Stimulated activated CD8-positive, alpha-beta memory T cell treated with anti-CD3 and anti-CD28 coated beads, Interleukin-7, amount 100 ng/mL, for 1 hour (primary cell): Measurements from ENCODE around the gene ERICH4.

Experiments used
- DNase-seq, 2 donors: peaks; one replicate each; pipeline ENCODE4 v3.0.0-alpha.2; 2020; ENCODE audit warnings: low read depth in 2 of 2

Gene ERICH4

GRCh38 chr19:41414461-41414860 lies 28.5 kb upstream of the ERICH4 start:
- DNase-seq: no peak

DNA sequence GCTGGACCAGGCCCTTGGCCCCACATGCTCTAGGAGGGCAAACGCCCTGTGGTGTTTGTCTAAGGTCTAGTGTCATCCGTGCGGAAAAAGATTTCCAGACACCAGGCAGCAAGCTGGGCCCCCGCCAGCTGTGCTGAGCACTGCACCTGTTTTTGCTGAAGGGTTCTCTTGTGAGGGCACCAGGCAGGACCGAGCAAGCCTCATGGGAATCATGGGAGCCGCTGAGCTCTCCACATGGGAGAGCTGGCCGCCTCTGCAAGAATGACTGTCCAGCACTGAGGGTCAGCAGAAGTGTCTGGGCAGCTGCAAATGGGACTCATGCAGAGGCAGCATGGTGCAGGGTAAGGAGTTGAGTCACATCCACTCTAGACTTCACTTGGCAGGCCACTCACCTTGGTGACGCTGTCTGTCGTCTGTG lies 27.8 kb upstream of the ERICH4 start:
- DNase-seq: no peak

DNA sequence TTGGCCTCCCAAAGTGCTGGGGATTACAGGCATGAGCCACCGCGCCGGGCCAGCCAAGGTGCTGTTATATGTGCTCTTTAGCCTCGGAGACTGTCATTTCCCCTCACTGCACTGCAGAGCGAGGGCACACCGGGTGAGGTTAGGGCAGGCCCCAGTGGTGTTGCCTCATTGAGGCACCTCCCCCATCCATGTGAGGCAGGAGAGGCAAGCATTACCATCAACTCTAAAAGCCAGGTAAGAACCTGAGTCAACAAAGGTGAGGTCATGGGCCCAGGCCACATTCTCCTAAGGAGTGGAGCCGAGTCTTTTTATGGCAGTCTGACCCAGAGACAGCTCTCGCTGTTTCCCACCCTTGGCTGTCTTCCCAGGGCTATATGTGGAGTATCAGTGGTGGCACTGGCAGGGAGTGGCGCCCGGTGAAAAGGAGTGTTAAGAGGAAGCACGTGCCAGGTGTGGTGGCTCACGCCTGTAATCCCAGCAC lies 26.7 kb upstream of the ERICH4 start:
- DNase-seq: no peak

GRCh38 chr19:41420101-41420880 lies 22.7 kb upstream of the ERICH4 start:
- DNase-seq: no peak

DNA sequence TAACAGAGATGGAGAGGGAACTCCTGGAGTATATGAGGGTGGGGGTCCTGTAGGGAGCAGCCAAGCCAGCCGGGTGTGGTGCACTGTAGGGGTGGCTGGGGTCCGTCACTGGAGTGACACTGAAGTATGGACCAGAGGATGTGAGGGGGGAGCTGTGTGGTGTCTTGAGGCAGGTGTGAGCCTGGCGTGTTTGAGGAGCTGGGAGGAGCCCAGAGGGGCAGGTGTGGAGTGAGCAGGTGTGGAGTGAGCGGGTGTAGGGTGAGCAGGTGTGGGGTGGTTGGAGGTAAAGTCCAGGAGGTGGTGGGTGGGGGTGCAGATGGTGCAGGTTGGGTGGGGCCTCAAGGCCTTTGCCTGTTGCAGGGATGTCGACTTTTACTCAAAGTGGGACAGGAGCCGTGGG lies 21.6 kb upstream of the ERICH4 start:
- DNase-seq: no peak

GRCh38 chr19:41421973-41422372 lies 21.0 kb upstream of the ERICH4 start:
- no peak for DNase-seq

DNA sequence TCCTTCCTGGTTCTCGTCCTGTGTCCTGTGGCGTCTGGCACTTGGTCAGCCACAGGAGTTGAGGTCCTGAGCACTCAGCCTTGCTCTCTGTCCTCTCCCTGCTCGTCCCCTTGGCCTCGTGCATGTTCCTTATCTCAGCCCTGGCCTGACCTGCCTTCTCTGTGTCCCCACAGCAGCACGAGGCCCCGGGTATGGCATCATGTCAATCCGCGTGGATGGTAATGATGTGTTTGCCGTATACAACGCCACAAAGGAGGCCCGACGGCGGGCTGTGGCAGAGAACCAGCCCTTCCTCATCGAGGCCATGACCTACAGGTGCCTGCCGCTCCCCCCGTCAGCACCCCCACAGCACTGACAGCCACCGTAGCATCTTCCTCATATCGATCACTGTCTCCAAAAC lies 20.5 kb upstream of the ERICH4 start:
- no peak for DNase-seq

GRCh38 chr19:41422955-41423354 lies 20.0 kb upstream of the ERICH4 start:
- DNase-seq: no peak

DNA sequence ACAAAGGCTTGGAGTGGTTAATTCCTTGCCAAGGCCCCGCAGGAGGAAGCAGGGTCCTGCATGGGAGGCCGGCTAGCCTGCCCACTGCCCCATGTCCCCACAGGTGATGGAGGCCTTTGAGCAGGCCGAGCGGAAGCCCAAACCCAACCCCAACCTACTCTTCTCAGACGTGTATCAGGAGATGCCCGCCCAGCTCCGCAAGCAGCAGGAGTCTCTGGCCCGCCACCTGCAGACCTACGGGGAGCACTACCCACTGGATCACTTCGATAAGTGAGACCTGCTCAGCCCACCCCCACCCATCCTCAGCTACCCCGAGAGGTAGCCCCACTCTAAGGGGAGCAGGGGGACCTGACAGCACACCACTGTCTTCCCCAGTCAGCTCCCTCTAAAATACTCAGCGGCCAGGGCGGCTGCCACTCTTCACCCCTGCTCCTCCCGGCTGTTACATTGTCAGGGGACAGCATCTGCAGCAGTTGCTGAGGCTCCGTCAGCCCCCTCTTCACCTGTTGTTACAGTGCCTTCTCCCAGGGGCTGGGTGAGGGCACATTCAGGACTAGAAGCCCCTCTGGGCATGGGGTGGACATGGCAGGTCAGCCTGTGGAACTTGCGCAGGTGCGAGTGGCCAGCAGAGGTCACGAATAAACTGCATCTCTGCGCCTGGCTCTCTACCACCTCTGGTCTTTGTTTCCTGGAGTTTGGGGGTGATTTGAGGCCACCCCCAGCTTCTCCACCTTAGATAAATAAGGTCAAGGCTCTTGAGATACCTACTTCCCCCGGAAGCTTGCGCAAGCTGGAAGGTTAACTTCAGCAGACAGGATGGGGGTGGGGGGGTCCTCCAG lies 18.4 kb upstream of the ERICH4 start:
- no peak for DNase-seq

DNA sequence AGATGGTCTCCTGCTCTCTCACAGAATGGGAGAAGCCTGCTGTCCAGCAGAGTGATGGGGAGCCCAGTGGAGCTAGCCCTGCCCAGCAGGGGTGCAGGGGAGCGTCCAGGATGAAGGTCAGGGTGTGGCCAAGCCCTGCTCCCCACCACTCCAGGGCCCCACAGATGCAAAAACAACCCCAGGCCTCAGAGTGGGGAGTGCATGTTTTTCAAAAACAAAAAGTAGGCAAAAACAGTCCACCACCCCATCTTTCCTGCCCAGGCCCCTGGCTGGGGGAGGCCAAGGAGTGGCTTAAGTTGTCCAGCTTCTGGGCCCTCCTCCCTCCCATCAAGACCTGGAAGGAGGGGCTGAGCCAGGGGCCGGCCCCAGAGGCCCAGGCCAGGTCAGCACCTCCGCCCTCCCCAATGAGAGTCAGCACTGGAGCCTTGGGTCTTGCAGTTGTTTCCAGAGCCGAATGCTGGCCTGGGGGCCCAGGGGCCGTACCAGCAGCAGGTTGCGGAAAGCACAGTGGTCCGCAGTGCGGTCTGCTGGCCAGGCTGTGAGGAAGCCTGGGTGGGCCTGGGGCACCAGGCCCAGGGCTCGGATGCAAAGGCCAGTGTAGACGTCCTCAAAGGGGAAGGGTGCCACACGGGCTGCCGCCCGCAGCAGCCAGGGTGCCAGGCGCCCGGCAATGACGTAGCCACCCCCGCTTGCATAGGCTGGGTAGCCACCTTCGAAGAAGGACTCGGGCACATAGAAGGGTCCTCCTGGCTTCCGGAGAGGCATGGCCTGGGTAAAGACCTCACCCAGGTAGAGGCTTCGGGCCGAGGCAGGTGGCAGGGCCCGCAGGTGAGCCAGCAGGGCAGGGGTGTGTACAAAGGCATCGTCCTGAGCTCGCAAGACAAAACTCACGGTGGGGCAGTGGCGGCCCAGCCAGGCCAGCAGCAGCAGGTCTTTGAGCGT lies 17.5 kb upstream of the ERICH4 start:
- no peak for DNase-seq

GRCh38 chr19:41426116-41426841 lies 16.7 kb upstream of the ERICH4 start:
- no peak for DNase-seq

DNA sequence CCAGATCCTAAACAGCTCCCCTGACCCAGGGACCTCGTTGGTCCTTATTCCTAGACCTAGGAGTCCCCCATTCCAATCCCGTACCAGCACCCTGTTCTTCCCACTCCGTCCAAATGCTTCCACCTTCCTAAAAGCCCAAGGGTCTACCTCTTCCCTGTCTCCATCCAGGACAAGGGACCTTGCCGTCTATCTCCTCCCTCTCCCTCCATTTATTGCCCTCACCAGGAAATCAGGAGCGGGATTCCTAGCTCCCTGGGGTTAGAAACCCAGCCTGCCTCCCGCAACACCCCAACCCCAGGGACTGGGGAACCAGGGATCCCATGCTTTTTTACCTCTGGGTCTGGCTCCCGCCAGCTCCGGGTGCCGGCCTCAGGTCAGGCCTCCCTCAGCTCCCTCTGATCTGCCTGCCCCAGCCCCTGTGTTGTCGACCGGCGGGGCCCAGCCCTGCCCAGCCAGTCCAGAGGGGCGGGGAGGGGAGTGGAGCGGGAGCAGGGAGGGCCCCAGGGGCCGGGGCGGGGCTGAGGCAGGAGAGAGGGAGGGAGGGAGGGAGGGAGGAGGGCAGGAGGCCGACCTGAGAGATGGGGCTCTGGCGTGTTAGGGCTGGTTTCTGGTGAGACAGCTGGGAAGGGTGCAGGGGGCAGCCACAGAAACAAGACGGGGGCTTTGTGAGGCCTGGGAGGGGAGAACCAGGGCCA lies 15.9 kb upstream of the ERICH4 start, which contains the start of gene B3GNT8:
Gene B3GNT8, minus strand, starts transcription at position 423 of the 695 bp plus-strand sequence. CDS start 596 bp downstream, outside the sequence.
- DNase-seq: no peak

DNA sequence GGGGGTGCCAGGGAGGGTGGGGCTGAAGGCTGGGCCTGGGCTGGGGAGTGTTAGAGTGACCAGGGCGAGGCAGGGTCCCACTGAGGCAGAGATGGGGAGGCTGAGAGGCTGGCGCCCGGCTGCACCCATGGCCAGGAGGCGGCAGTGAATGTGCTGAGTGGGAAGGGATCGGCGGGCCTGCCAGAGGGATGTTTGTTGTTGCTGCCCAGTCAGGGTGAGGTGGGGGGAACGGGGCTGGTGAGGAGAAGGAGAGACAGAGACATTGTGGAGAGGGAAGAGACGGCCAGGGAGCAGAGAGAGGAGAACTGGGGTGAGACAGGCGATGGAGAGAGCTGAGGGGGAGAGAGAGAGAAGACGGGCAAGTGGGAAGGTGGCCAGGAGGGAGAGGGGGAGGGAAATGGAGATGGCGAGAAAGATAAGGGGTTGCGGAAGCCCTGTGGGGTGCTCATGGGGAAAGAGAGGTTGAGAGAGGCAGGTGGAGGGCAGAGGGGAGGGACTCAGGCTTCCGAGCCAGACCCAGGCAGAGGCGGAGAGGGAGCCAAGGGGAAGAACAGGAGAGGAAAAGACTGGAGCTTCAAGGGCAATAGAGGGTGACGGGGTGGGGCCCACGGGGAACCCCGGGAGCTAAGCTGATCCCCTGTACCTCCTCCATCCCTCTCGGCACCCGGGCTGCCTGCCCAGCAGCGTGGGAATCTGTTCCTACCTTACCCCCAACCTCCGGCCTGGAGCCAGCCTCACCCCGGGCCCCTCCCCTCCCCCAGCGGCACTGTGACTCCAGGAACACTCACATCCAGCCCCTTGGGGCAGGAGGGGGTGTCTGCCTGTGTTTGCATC lies 15.1 kb upstream of the ERICH4 start:
- DNase-seq: peak in 1 of 2 donors; percentile 12

DNA sequence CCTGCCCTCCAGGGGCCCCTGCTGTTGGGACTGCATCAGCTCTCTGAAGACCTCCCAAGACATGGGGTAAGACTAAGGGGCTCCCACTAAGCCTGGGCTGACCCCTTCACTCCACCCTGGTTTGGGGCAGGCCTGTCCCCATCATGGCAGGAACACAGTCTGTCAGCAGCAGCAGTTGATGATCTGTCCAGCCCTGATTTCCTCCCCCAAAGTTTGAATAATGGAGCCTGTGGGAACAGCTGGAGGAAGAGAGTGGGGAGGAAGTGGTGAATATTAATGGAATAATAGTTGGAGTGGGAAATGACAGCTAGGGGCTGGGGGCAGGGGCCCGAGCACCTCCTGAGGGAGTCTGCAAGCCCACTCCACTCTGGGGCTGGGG lies 14.5 kb upstream of the ERICH4 start:
- no peak for DNase-seq

GRCh38 chr19:41430922-41431321 lies 12.0 kb upstream of the ERICH4 start:
- DNase-seq: no peak

- DNase-seq: no peak
These were observed 11.2 kb upstream of the ERICH4 start for GRCh38 chr19:41431426-41432386.

DNA sequence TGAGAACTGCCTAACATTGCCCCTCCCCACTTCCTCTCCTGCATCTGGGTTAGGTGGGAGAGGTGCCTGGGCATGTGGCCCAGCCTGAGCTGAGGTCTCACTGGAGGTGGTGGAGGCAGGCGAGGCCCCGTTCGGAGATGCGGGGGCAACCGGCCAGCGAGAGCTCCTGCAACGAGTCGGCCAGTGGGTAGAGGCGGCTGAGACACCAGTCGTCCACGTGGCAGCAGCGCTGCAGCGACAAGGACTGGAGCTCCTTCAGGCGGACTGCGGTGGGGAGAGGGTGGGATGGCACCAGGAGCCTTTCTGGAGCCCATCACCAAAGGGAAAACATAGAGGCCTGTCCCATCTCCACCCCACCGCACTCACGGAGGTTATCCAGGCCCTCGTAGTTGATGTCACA lies 9.8 kb upstream of the ERICH4 start:
- DNase-seq: no peak

- no peak for DNase-seq
These were observed 8.5 kb upstream of the ERICH4 start for GRCh38 chr19:41434450-41434849.
